ENCODE data around the gene ENO4.

- no peak for TF ChIP-seq EP300 (IDR thresholded peaks at IDR 0.05; ENCODE audit: low read length)
- no peak for TF ChIP-seq YBX1 (IDR thresholded peaks at IDR 0.05)
- TF ChIP-seq HNRNPH1 (optimal IDR thresholded peaks at IDR 0.05; ENCODE audit: low read depth, low read length) = no peak
Observed at GRCh38 chr10:116880716-116881482, 31.6 kb downstream of the ENO4 start.
